ENCODE results near the gene KCNIP4.

The KCNIP4 gene

GRCh38 chr4:21688596-21689265 is 259.8 kb downstream of the KCNIP4 start:
- DNase-seq (ENCODE audit: low read depth) = no peak

- DNase-seq (ENCODE audit: low read depth) = no peak
Observed at GRCh38 chr4:21685911-21686310, 262.7 kb downstream of the KCNIP4 start.

- no peak for DNase-seq (ENCODE audit: low read depth)
Observed at GRCh38 chr4:21680326-21680898, 268.2 kb downstream of the KCNIP4 start.

GRCh38 chr4:21678711-21679110 is 269.9 kb downstream of the KCNIP4 start:
- DNase-seq (ENCODE audit: low read depth) = no peak

- no peak for DNase-seq (ENCODE audit: low read depth)
Observed at GRCh38 chr4:21677173-21677572, 271.4 kb downstream of the KCNIP4 start.

- DNase-seq (ENCODE audit: low read depth) = no peak
Observed at GRCh38 chr4:21664355-21664754, 284.2 kb downstream of the KCNIP4 start.

GRCh38 chr4:21656832-21657231 is 291.7 kb downstream of the KCNIP4 start:
- DNase-seq (ENCODE audit: low read depth) = no peak

- DNase-seq (ENCODE audit: low read depth) = no peak
Observed at GRCh38 chr4:21655031-21655430, 293.5 kb downstream of the KCNIP4 start.

GRCh38 chr4:21652508-21653231 is 295.9 kb downstream of the KCNIP4 start:
- DNase-seq (ENCODE audit: low read depth) = no peak

GRCh38 chr4:21649391-21650090 is 299.0 kb downstream of the KCNIP4 start:
- no peak for DNase-seq (ENCODE audit: low read depth)

- no peak for DNase-seq (ENCODE audit: low read depth)
Observed at GRCh38 chr4:21645776-21646175, 302.8 kb downstream of the KCNIP4 start.

- no peak for DNase-seq (ENCODE audit: low read depth)
Observed at GRCh38 chr4:21641696-21642095, 306.9 kb downstream of the KCNIP4 start.

- no peak for DNase-seq (ENCODE audit: low read depth)
Observed at GRCh38 chr4:21638171-21638725, 310.3 kb downstream of the KCNIP4 start.

- DNase-seq (ENCODE audit: low read depth) = no peak
Observed at GRCh38 chr4:21628916-21629610, 319.5 kb downstream of the KCNIP4 start.

GRCh38 chr4:21628116-21628670 is 320.4 kb downstream of the KCNIP4 start:
- no peak for DNase-seq (ENCODE audit: low read depth)

- no peak for DNase-seq (ENCODE audit: low read depth)
Observed at GRCh38 chr4:21625447-21625846, 323.1 kb downstream of the KCNIP4 start.

GRCh38 chr4:21605006-21605405 is 343.6 kb downstream of the KCNIP4 start:
- DNase-seq (ENCODE audit: low read depth) = no peak

- DNase-seq (ENCODE audit: low read depth) = no peak
Observed at GRCh38 chr4:21596521-21596920, 352.1 kb downstream of the KCNIP4 start.

GRCh38 chr4:21593671-21594001 is 354.9 kb downstream of the KCNIP4 start:
- DNase-seq (ENCODE audit: low read depth) = no peak

GRCh38 chr4:21592970-21593670 is 355.5 kb downstream of the KCNIP4 start:
- DNase-seq (ENCODE audit: low read depth) = no peak

- no peak for DNase-seq (ENCODE audit: low read depth)
Observed at GRCh38 chr4:21577056-21577455, 371.5 kb downstream of the KCNIP4 start.
